Measurements from ENCODE around the gene STOML3.

DNA sequence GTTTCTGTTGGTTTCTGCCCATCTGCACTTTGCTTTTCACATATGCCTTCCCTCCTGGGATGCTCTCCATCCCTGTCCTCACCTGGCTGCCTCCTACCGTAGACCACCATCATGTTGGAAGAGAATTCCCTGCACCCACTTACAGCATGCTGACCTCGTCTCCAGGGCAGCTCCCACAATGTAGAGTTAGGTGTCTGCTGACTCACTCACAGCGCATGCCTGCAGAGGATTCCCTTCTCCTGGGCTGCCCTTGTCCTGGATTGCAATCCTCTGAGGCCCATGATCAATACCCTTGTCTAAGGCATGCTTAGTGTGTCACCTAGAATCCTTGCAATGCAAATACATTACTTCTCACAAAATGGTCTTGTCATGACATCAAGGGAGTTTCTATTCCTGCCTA, 43.6 kb downstream of the STOML3 start:
- TF ChIP-seq CTCF (IDR thresholded peaks at IDR 0.05) (no peak), POLR2A (IDR thresholded peaks at IDR 0.05) (no peak), POLR2AphosphoS5 (IDR thresholded peaks at IDR 0.05; ENCODE audit: insufficient read depth in 1 of 2, low read depth in 1 of 2) (no peak)
